Measurements from ENCODE around the gene CDC45.

The CDC45 gene

DNA sequence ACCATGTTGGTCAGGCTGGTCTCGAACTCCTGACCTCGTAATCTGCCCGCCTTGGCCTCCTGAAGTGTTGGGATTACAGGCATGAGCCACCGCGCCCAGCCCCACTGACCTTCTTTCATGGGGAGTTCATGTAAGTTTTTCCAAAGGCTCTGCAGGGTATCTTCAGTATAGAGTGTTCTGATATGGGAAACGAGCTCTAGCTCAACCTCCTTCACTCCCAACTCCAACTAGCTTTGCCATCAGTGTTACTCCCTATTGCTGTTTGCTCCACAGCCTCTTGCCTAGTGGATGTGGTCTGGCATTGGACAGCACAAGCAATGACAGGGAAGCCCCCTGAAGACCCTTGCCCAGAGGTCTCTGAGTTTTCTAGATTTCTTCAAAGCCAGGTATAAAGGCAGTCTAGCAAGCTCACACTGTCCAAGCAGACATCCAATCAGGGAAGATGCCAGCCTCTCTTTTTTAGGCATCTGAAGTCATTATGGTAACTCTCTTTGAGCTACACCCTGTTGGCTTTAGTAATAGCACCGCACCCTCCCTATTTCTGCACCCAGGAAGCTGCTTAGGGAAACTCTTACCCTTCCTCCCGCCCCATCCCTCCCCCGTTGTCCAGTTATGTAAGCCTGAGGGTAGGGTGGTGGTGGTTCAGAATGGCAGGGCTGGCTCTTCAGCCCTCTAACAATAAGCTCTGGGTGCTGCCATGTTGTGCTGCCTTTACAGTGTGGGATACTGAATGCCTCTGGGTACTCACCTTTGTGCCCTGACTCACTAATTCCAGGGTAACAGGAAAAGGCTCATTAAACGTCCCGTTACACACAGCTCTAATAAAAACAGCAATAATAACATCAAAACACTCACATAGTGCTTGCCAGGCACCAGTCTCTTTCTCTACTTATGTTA, 85.9 kb downstream of the CDC45 start:
- no peak for DNase-seq (ENCODE audit: low read depth)

GRCh38 chr22:19566279-19567156, 86.8 kb downstream of the CDC45 start:
- DNase-seq (ENCODE audit: low read depth): no peak

GRCh38 chr22:19567157-19568009, 87.7 kb downstream of the CDC45 start:
- DNase-seq (ENCODE audit: low read depth): no peak

- peak; percentile 90 for DNase-seq (ENCODE audit: low read depth)
These were observed 88.9 kb downstream of the CDC45 start for GRCh38 chr22:19568337-19569275.

GRCh38 chr22:19569276-19569640, 89.5 kb downstream of the CDC45 start:
- no peak for DNase-seq (ENCODE audit: low read depth)

DNA sequence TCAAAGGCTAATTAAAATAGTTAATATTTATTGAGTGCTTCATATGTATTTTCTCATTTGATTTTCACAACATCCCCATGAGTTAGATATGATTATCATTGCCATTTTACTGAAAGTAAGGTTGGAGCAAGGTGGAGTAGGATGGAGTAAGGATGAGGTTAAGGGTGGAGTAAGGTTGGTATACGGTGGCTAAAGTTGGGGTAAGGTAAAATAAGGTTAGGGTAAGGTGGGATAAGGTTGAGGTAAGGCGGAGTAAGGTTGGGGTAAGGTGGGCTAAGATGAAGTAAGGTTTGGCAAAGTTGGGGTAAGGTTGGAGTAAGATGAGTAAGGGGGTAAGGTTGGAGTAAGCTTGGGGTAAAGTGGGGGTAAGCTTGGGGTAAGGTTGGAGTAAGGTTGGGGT, 90.3 kb downstream of the CDC45 start:
- DNase-seq (ENCODE audit: low read depth): no peak
